SJCRH30 (cell line): ENCODE results near the gene ALAD. TPM values are rescaled to one million over a fixed set of nuclear protein-coding genes. Genes with fewer than 3 reads are reported as not detected.
"Not testable (repeated sequence)": the region's sequence is repeated elsewhere in the genome, so short reads cannot be mapped to it uniquely, and the experiment has no call there.

Experiments used
- DNase-seq, 2 experiments: peaks; one replicate each; pipeline ENCODE4 v3.0.0-alpha.2; 2015 to 2020
- H3K27ac ChIP-seq: fragments of 250-450 bp; sonication (Bioruptor Pico); 2 replicates; pipeline ENCODE4 v1.5.1; 2020; ENCODE audit warnings: mild to moderate bottlenecking, moderate library complexity
- H3K27me3 ChIP-seq: fragments of 250-450 bp; sonication (Bioruptor Pico); 2 replicates; pipeline ENCODE4 v1.5.1; 2020; ENCODE audit warnings: mild to moderate bottlenecking, moderate library complexity
- H3K36me3 ChIP-seq: fragments of 250-450 bp; sonication (Bioruptor Pico); 2 replicates; pipeline ENCODE4 v1.5.1; 2020; ENCODE audit warnings: mild to moderate bottlenecking, moderate library complexity
- H3K4me1 ChIP-seq: fragments of 250-450 bp; sonication (Bioruptor Pico); 2 replicates; pipeline ENCODE4 v1.5.1; 2020; ENCODE audit warnings: mild to moderate bottlenecking, moderate library complexity
- H3K4me3 ChIP-seq: fragments of 250-450 bp; sonication (Bioruptor Pico); 2 replicates; pipeline ENCODE4 v1.5.1; 2020; ENCODE audit warnings: mild to moderate bottlenecking, moderate library complexity
- H3K9me3 ChIP-seq: fragments of 250-450 bp; sonication (Bioruptor Pico); replicated peaks from 2 replicates; pipeline ENCODE4 v1.5.1; 2020; ENCODE audit warnings: mild to moderate bottlenecking, moderate library complexity
- total RNA-seq: library from RNA; depleted of rRNA; stranded (reverse); fragments of >200 nt; shearing (Covaris generic); gene quantifications from 2 replicates; pipeline ENCODE4 v1.2.3, GENCODE V29; 2014; rRNA removed

Gene ALAD
- total RNA-seq, result 9.0 and 13.3 TPM in 2 replicates

GRCh38 chr9:113401027-113401792 is at the start of gene ALAD:
TSS of gene ALAD (minus strand) at chr9:113401284. CDS start at chr9:113393559, 7,725 bp downstream.
- H3K4me1 ChIP-seq, result peaks cover 20% of the 10 kb centered on the region
- H3K36me3 ChIP-seq, result no peaks in the 10 kb centered on the region
- H3K9me3 ChIP-seq, result no peaks in the 10 kb centered on the region
- peak within 1 kb of the TSS; percentile 69 for H3K4me3 ChIP-seq
- peak; percentile 99 for DNase-seq
- no peak within 1 kb of the TSS for H3K27ac ChIP-seq
- H3K27me3 ChIP-seq, result no peaks in the 10 kb centered on the region

DNA sequence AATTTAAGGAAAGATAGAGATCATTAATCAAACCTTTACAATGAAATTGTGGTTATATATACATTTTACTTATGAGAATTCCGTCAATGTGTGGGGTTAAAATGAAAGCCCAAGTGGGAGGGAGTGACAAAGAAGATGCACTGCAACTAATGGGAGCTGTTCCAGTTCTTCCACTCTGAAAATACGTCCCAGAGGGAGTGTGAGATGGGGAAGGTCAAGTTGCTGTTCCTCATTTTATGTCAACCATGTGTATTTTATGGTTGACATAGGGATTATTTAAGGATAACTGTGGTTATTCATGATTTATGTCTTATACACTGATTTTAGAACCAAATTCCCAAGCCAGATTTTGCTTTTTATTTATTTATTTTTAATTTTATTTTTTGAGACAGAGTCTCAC is 48.3 kb upstream of the ALAD start:
- no peaks in the 10 kb centered on the region for H3K9me3 ChIP-seq
- no peak overlapping the region for H3K4me3 ChIP-seq
- H3K27ac ChIP-seq, result no peak overlapping the region
- H3K27me3 ChIP-seq, result no peaks in the 10 kb centered on the region
- no peak for DNase-seq
- no peaks in the 10 kb centered on the region for H3K36me3 ChIP-seq
- no peaks in the 10 kb centered on the region; the same call in 1 of the 2 replicates for H3K4me1 ChIP-seq

- no peak overlapping the region for H3K27ac ChIP-seq
- no peaks in the 10 kb centered on the region for H3K27me3 ChIP-seq
- no peak overlapping the region for H3K4me3 ChIP-seq
- H3K4me1 ChIP-seq, result no peaks in the 10 kb centered on the region
- no peaks in the 10 kb centered on the region for H3K9me3 ChIP-seq
- H3K36me3 ChIP-seq, result no peaks in the 10 kb centered on the region
- peak in 1 of 2 experiments; percentile 79 for DNase-seq
Observed at GRCh38 chr9:113446323-113446740, 45.2 kb upstream of the ALAD start.

DNA sequence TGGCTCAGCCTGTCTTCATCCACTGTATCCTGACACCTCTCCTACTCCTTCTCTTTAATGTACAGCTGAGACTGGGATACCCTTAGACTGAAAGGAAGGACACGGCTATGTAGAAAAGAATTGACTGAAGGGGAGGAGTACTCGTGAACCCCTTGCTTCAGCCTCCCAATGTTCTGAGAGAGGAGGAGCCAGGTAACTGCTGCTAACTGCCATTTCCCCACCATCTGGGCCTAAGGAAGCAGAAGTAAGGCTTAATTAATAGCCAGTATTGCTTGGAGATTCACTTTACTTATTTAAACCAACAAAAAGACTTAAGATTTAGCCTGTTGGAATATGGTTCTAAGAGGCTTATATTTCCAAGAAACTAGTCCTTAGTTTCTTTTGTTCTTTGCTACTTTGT is 43.7 kb upstream of the ALAD start:
- Histone ChIP-seq H3K27me3 (no peaks in the 10 kb centered on the region), H3K4me3 (no peak overlapping the region), H3K4me1 (no peaks in the 10 kb centered on the region), H3K36me3 (no peaks in the 10 kb centered on the region), H3K27ac (no peak overlapping the region), H3K9me3 (no peaks in the 10 kb centered on the region)
- no peak for DNase-seq

DNA sequence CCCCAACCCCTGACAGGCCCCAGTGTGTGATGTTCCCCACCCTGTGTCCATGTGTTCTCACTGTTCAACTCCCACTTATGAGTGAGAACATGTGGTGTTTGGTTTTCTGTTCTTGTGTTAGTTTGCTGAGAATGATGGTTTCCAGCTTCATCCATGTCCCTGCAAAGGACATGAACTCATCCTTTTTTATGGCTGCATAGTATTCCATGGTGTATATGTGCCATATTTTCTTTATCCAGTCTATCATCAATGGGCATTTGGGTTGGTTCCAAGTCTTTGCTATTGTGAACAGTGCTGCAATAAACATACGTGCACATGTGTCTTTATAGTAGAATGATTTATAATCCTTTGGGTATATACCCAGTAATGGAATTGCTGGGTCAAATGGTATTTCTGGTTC is 36.6 kb upstream of the ALAD start:
- H3K27ac ChIP-seq, DNase-seq, H3K36me3 ChIP-seq, H3K4me3 ChIP-seq, H3K4me1 ChIP-seq, H3K9me3 ChIP-seq, H3K27me3 ChIP-seq: not testable (repeated sequence)

DNA sequence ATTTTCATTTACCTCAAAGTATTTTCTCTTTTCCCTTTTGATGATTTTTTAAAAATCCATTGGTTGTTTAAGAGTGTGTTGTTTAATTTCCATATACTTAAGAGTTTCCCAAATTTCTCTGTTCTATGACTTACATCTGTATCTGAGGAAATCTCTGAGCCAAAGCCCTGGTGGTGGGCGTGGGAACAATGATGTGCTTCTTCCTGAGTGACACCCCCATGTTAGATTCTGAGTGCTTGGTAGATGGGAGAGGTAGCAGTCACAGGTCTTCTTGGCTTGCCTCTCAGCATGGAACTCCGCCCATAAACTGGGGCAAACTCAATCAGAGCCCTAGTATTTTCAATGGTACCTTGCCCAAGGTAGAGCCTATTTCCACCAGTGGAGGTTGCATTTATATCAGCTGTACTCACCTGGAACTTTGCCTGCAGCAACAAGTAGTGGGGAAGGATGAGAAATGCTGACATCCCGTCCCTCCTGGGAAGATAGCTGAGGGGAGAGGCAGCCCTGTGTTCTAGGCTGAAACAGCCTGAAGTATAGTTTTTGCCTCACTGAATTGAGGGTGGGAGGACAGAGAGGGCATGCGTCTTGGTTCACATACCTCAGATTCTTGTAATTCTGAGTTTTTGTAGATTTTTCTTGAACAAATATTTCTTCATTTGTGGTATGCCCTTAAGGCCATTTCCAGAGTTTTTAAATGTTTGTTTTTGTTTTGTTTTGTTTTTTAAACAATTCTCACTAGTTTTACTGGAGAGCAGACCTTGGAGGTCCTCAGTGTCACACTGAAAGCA is 35.8 kb upstream of the ALAD start:
- no peak for DNase-seq
- no peaks in the 10 kb centered on the region for H3K36me3 ChIP-seq

GRCh38 chr9:113431191-113431590 is 30.1 kb upstream of the ALAD start:
- Histone ChIP-seq H3K9me3 (no peaks in the 10 kb centered on the region), H3K4me1 (no peaks in the 10 kb centered on the region), H3K36me3 (no peaks in the 10 kb centered on the region), H3K27me3 (no peaks in the 10 kb centered on the region), H3K27ac (no peak overlapping the region), H3K4me3 (no peak overlapping the region)
- no peak for DNase-seq

More for the DNA sequence above, 35.8 kb upstream of the ALAD start:
- Histone ChIP-seq H3K27me3 (no peaks in the 10 kb centered on the region), H3K9me3 (peaks cover 3% of the 10 kb centered on the region; the same call in 1 of the 2 replicates), H3K27ac (no peak overlapping the region), H3K4me1 (no peaks in the 10 kb centered on the region), H3K4me3 (no peak overlapping the region)

DNA sequence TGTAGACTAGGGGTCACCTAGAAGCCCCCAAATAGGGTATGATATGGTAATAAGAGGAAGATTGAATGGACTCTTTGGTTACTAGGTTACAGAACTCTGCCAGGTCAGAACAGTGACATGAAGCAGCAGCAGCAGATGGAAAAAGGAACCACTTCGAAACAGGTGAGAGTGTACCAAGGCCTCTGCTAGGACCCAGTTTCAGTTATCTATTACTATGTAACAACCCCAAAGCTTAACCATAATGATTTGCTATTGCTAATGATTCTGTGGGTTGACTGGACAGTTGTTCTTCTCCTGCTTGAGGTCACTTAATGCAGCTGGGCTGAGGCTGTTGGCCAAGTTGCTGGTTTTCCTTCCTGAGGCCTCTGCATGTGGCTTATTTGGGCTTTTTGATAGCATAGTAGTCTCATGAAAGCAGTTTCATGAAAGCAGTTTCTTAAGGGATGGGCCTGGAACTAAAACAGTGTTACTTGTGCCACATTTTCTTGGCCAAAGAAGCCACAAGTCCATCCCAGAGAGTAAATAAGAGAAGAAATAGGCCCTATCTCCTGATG is 27.1 kb upstream of the ALAD start:
- no peaks in the 10 kb centered on the region for H3K9me3 ChIP-seq
- no peaks in the 10 kb centered on the region for H3K36me3 ChIP-seq
- peaks cover 15% of the 10 kb centered on the region for H3K27me3 ChIP-seq
- no peak overlapping the region for H3K27ac ChIP-seq
- H3K4me3 ChIP-seq, result no peak overlapping the region
- no peaks in the 10 kb centered on the region for H3K4me1 ChIP-seq
- no peak for DNase-seq

GRCh38 chr9:113427629-113428028 is 26.5 kb upstream of the ALAD start:
- Histone ChIP-seq H3K9me3 (no peaks in the 10 kb centered on the region), H3K4me1 (no peaks in the 10 kb centered on the region), H3K27me3 (peaks cover 19% of the 10 kb centered on the region), H3K27ac (no peak overlapping the region), H3K4me3 (no peak overlapping the region), H3K36me3 (no peaks in the 10 kb centered on the region)
- no peak for DNase-seq

- Histone ChIP-seq H3K9me3 (no peaks in the 10 kb centered on the region), H3K27me3 (peaks cover 20% of the 10 kb centered on the region), H3K27ac (no peak overlapping the region), H3K36me3 (no peaks in the 10 kb centered on the region), H3K4me3 (no peak overlapping the region), H3K4me1 (no peaks in the 10 kb centered on the region)
- no peak for DNase-seq
Observed at GRCh38 chr9:113426701-113427100, 25.6 kb upstream of the ALAD start.

DNA sequence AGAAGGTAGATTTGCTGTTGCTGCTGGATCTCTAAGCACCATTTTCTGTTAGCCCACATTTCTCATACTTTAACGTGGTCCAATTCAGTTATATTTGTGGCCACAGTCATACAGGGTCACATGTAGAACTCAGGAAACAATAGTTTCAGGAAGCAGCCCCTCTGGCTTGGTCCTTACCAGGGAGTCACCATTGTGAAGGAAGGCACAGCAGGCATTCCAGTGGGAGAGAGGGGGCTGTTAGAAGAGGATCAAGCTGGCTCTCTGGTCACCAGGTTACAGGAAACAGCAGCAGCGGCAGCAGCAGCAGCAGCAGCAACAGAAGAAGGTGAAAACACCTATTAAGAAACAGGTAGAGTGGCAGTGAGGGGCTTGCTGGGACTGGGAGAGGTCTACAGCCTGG is 24.0 kb upstream of the ALAD start:
- H3K27me3 ChIP-seq, result peaks cover 20% of the 10 kb centered on the region
- no peak overlapping the region for H3K4me3 ChIP-seq
- H3K27ac ChIP-seq, result no peak overlapping the region
- H3K9me3 ChIP-seq, result no peaks in the 10 kb centered on the region
- H3K36me3 ChIP-seq, result no peaks in the 10 kb centered on the region
- DNase-seq, result no peak
- H3K4me1 ChIP-seq, result no peaks in the 10 kb centered on the region

- DNase-seq, result no peak
- Histone ChIP-seq H3K4me3 (no peak overlapping the region), H3K36me3 (no peaks in the 10 kb centered on the region), H3K4me1 (no peaks in the 10 kb centered on the region), H3K9me3 (no peaks in the 10 kb centered on the region), H3K27ac (no peak overlapping the region), H3K27me3 (peaks cover 20% of the 10 kb centered on the region)
Observed at GRCh38 chr9:113421726-113422125, 20.6 kb upstream of the ALAD start.

GRCh38 chr9:113417370-113417769 is 16.3 kb upstream of the ALAD start:
- no peak overlapping the region for H3K27ac ChIP-seq
- H3K36me3 ChIP-seq, result no peaks in the 10 kb centered on the region
- H3K9me3 ChIP-seq, result no peaks in the 10 kb centered on the region
- H3K4me1 ChIP-seq, result no peaks in the 10 kb centered on the region
- no peak for DNase-seq
- H3K4me3 ChIP-seq, result no peak overlapping the region
- no peaks in the 10 kb centered on the region for H3K27me3 ChIP-seq

- Histone ChIP-seq H3K36me3 (no peaks in the 10 kb centered on the region), H3K27ac (no peak overlapping the region)
Observed at GRCh38 chr9:113416149-113416721, 15.2 kb upstream of the ALAD start.

More at GRCh38 chr9:113416149-113416721, 15.2 kb upstream of the ALAD start:
- peak in 1 of 2 experiments; percentile 18 for DNase-seq
- Histone ChIP-seq H3K4me3 (no peak overlapping the region), H3K27me3 (no peaks in the 10 kb centered on the region), H3K9me3 (no peaks in the 10 kb centered on the region), H3K4me1 (no peaks in the 10 kb centered on the region)
